DND-41 (cell line): ENCODE results near the gene ZNF280A.

Experiments used
- ATAC-seq: fragments of 200-7000 bp; cut with Tn5 transposase; 3 replicates; pipeline ENCODE4 v1.9.1; 2021; ENCODE audit warnings: low read depth; ENCODE audit not compliant: insufficient read depth
- DNase-seq: peaks from one replicate; pipeline ENCODE4 v3.0.0-alpha.2; 2020
- H2AFZ ChIP-seq: 2 replicates; pipeline ENCODE4 v1.6.0; 2012; ENCODE audit warnings: low read depth, low read length
- H3K27ac ChIP-seq: 2 replicates; pipeline ENCODE4 v1.5.1; 2012; ENCODE audit warnings: low read length, inconsistent platforms
- H3K27me3 ChIP-seq: fragments of 200-600 bp; sonication (generic); 2 replicates; pipeline ENCODE4 v1.6.0; 2012; ENCODE audit warnings: low read length, mild to moderate bottlenecking, inconsistent platforms; ENCODE audit not compliant: insufficient read depth, poor library complexity
- H3K36me3 ChIP-seq: 2 replicates; pipeline ENCODE4 v1.5.1; 2012; ENCODE audit warnings: low read length, inconsistent platforms; ENCODE audit not compliant: insufficient read depth
- H3K4me1 ChIP-seq: 2 replicates; pipeline ENCODE4 v1.5.1; 2012; ENCODE audit warnings: mild to moderate bottlenecking, low read length; ENCODE audit not compliant: insufficient read depth
- H3K4me2 ChIP-seq: 2 replicates; pipeline ENCODE4 v1.6.0; 2012; ENCODE audit warnings: mild to moderate bottlenecking, moderate library complexity, low read length, inconsistent platforms; ENCODE audit not compliant: insufficient read depth
- H3K4me3 ChIP-seq, 2 experiments: fragments of 200-600 bp in 1 of 2; shearing (Covaris generic) in 1 of 2; 2 replicates each; pipeline ENCODE4 v1.5.1; 2012 to 2016; ENCODE audit warnings: inconsistent platforms in 2 of 2, low read length in 2 of 2, mild to moderate bottlenecking in 2 of 2, low read depth in 1 of 2, moderate library complexity in 1 of 2
- H3K79me2 ChIP-seq: 2 replicates; pipeline ENCODE4 v1.6.0; 2012; ENCODE audit warnings: low read length, inconsistent platforms; ENCODE audit not compliant: insufficient read depth
- H3K9ac ChIP-seq: 2 replicates; pipeline ENCODE4 v1.6.0; 2012; ENCODE audit warnings: low read depth, mild to moderate bottlenecking, inconsistent platforms, low read length, moderate library complexity
- H3K9me3 ChIP-seq: 2 replicates; pipeline ENCODE4 v1.5.1; 2012; ENCODE audit warnings: low read length, moderate library complexity, mild to moderate bottlenecking, inconsistent platforms; ENCODE audit not compliant: insufficient read depth, severe bottlenecking
- H4K20me1 ChIP-seq: 2 replicates; pipeline ENCODE4 v1.6.0; 2012; ENCODE audit warnings: low read length; ENCODE audit not compliant: insufficient read depth
- EZH2 ChIP-seq: IDR thresholded peaks from 3 replicates; pipeline ENCODE4 v1.6.1; 2012; ENCODE audit warnings: borderline replicate concordance, low read depth, mild to moderate bottlenecking, moderate library complexity, low read length, inconsistent platforms; ENCODE audit not compliant: severe bottlenecking
- TF ChIP-seq, protein P1 (sequence below): IDR thresholded peaks from 2 replicates; pipeline ENCODE4 v1.5.1; 2012; ENCODE audit warnings: borderline replicate concordance, low read length, moderate library complexity, mild to moderate bottlenecking; ENCODE audit not compliant: poor library complexity, severe bottlenecking; ENCODE audit errors: extremely low read depth

The ZNF280A gene

DNA sequence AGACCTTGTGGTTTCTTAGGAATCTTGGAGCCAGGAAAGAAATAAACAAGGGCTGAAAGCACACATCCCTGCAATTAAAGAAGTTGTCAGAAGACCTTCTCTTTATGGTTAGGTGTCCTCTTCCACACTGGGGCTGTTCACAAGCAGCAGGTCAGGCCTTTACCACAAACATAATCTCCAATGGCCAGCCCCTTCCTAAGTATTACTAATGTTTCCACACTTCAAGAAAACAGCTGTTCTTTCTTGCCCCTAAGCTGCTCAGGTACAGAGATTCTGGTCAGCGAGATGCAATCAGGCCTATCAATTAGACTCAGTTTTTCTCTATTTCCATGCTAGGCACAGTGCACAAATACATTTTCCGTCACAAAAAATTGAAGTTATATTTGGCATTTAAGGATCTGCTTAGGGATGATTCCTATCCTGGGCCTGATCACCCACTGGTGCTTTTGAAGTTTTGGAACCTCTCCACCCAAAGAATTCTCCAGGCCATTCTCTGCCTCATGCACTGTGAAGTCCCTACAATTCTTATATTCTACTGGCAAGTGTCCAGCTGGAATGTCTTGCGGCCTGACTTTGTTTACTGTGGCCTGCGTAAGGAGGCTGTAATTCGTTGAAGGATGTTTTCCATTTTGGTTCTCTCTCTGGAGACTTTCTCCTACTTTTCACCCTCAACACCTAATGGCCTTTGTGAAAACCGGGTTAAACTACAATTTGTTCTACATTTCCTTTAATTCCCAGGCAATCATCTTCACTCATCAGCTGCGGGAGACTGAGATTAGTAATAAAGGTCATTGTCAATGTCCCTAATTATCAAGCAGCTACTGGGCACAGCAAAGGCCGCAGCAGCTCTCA, 33.9 kb upstream of the ZNF280A start:
- Histone ChIP-seq H3K36me3 (no peaks in the 10 kb centered on the region), H3K27me3 (peaks cover 3% of the 10 kb centered on the region), H3K4me2 (no peak overlapping the region), H2AFZ (no peak overlapping the region), H3K27ac (no peak overlapping the region), H3K9me3 (no peaks in the 10 kb centered on the region), H4K20me1 (no peaks in the 10 kb centered on the region), H3K4me1 (peaks cover 2% of the 10 kb centered on the region; the same call in 1 of the 2 replicates), H3K4me3 (no peak overlapping the region), H3K9ac (no peak overlapping the region), H3K79me2 (no peaks in the 10 kb centered on the region)
- TF ChIP-seq, protein P1, sequence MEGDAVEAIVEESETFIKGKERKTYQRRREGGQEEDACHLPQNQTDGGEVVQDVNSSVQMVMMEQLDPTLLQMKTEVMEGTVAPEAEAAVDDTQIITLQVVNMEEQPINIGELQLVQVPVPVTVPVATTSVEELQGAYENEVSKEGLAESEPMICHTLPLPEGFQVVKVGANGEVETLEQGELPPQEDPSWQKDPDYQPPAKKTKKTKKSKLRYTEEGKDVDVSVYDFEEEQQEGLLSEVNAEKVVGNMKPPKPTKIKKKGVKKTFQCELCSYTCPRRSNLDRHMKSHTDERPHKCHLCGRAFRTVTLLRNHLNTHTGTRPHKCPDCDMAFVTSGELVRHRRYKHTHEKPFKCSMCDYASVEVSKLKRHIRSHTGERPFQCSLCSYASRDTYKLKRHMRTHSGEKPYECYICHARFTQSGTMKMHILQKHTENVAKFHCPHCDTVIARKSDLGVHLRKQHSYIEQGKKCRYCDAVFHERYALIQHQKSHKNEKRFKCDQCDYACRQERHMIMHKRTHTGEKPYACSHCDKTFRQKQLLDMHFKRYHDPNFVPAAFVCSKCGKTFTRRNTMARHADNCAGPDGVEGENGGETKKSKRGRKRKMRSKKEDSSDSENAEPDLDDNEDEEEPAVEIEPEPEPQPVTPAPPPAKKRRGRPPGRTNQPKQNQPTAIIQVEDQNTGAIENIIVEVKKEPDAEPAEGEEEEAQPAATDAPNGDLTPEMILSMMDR, result no peak
- no peak for TF ChIP-seq EZH2
- no peak for DNase-seq
- no peak for ATAC-seq

DNA sequence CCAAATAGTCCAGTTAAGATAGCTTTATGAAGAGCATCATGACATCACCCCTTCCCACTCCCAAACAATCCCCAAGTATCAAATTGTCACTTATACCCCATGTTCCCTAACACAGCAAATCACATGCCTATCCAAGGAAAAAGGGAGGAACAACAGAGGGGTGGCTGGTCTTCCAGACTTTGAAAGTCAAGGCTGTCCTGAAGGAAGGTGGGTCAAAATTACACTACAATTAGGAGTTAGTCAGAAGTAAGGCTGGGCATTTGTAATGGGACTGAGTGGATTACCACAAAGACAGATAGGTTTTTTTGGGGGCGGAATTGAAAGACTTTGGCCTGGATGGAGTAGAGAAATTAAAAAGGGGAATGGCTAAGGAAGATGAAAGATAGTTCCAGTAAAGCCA, 33.1 kb upstream of the ZNF280A start:
- Histone ChIP-seq H3K4me1 (no peaks in the 10 kb centered on the region), H3K9ac (no peak overlapping the region), H3K36me3 (no peaks in the 10 kb centered on the region), H3K27me3 (peaks cover 6% of the 10 kb centered on the region), H3K4me2 (no peak overlapping the region), H3K27ac (no peak overlapping the region), H2AFZ (no peak overlapping the region), H3K9me3 (no peaks in the 10 kb centered on the region), H3K79me2 (no peaks in the 10 kb centered on the region), H4K20me1 (no peaks in the 10 kb centered on the region), H3K4me3 (no peak overlapping the region)
- DNase-seq, result no peak
- TF ChIP-seq, protein P1, result no peak
- TF ChIP-seq EZH2, result no peak
- no peak for ATAC-seq

DNA sequence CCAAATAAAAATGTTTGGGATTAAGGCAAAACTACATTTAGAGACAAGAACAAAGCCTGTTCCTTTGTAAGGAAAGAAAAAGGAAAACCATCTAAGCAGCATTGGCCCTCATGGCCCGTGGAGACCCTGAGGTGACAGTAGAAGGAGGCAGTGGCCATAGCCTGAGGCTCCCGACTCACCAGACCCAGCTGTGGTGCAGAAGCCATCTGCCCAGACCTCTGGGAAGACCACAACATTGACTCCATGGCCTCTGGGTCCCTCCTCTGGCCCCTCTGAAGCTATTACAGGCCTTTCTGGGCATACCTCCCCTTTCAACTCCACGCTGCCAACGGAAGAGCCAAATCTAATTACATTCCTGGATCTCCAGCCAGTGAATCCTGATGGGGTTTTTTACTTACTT, 32.6 kb upstream of the ZNF280A start:
- Histone ChIP-seq H4K20me1 (no peaks in the 10 kb centered on the region), H3K27ac (no peak overlapping the region), H3K9me3 (no peaks in the 10 kb centered on the region), H3K4me1 (no peaks in the 10 kb centered on the region), H3K36me3 (no peaks in the 10 kb centered on the region), H3K9ac (no peak overlapping the region), H3K4me2 (no peak overlapping the region), H3K4me3 (no peak overlapping the region), H2AFZ (no peak overlapping the region), H3K79me2 (no peaks in the 10 kb centered on the region), H3K27me3 (peaks cover 11% of the 10 kb centered on the region)
- ATAC-seq, result no peak
- no peak for DNase-seq
- TF ChIP-seq EZH2, result no peak
- TF ChIP-seq, protein P1, result peak; percentile 26
